ENCODE measurements around the gene FAM8A1. TPM values are rescaled to one million over a fixed set of nuclear protein-coding genes. Genes with fewer than 3 reads are reported as not detected.
A peak's percentile ranks its signal among the peaks of the same experiment; 100 is the strongest.

The FAM8A1 gene
- total RNA-seq, 1 donor = 29.7 TPM

GRCh38 chr6:17601386-17601703 lies 1.2 kb downstream of the FAM8A1 start:
- Histone ChIP-seq H3K4me3 (ENCODE audit: insufficient read depth, low read length) (peak overlapping the region; percentile 90), H3K4me1 (ENCODE audit: insufficient read depth, low read length) (peaks cover 4% of the 10 kb centered on the region), H3K9me3 (ENCODE audit: low read depth, low read length) (no peaks in the 10 kb centered on the region), H3K4me2 (ENCODE audit: insufficient read depth, low read length) (peak overlapping the region; percentile 98), H2AFZ (ENCODE audit: low read length) (peak overlapping the region; percentile 88), H3K79me2 (ENCODE audit: insufficient read depth, low read length) (peaks cover 17% of the 10 kb centered on the region), H3K27ac (ENCODE audit: low read depth, low read length) (peak overlapping the region; percentile 54), H3K27me3 (ENCODE audit: insufficient read depth, low read length) (no peaks in the 10 kb centered on the region), H3K36me3 (ENCODE audit: insufficient read depth, low read length) (peaks cover 13% of the 10 kb centered on the region), H4K20me1 (ENCODE audit: insufficient read depth, low read length) (no peaks in the 10 kb centered on the region)
- DNase-seq (ENCODE audit: insufficient read length, low spot score, missing footprints) = peak; percentile 52
- no peak for TF ChIP-seq CTCF (IDR thresholded peaks at IDR 0.05; ENCODE audit: extremely low read depth, low read depth, low read length)

GRCh38 chr6:17602888-17603287 lies 2.8 kb downstream of the FAM8A1 start:
- H3K4me1 ChIP-seq (ENCODE audit: insufficient read depth, low read length) = peaks cover 4% of the 10 kb centered on the region
- no peaks in the 10 kb centered on the region for H4K20me1 ChIP-seq (ENCODE audit: insufficient read depth, low read length)
- no peaks in the 10 kb centered on the region for H3K27me3 ChIP-seq (ENCODE audit: insufficient read depth, low read length)
- H3K27ac ChIP-seq (ENCODE audit: low read depth, low read length) = no peak overlapping the region
- no peak for DNase-seq (ENCODE audit: insufficient read length, low spot score, missing footprints)
- H3K4me3 ChIP-seq (ENCODE audit: insufficient read depth, low read length) = no peak overlapping the region
- no peak overlapping the region for H3K4me2 ChIP-seq (ENCODE audit: insufficient read depth, low read length)
- H3K9me3 ChIP-seq (ENCODE audit: low read depth, low read length) = no peaks in the 10 kb centered on the region
- H3K36me3 ChIP-seq (ENCODE audit: insufficient read depth, low read length) = peaks cover 17% of the 10 kb centered on the region
- no peak overlapping the region for H2AFZ ChIP-seq (ENCODE audit: low read length)
- no peak for TF ChIP-seq CTCF (IDR thresholded peaks at IDR 0.05; ENCODE audit: extremely low read depth, low read depth, low read length)
- H3K79me2 ChIP-seq (ENCODE audit: insufficient read depth, low read length) = peaks cover 17% of the 10 kb centered on the region

- Histone ChIP-seq H3K4me3 (ENCODE audit: insufficient read depth, low read length) (no peak overlapping the region), H3K36me3 (ENCODE audit: insufficient read depth, low read length) (peaks cover 30% of the 10 kb centered on the region), H3K9me3 (ENCODE audit: low read depth, low read length) (no peaks in the 10 kb centered on the region), H3K79me2 (ENCODE audit: insufficient read depth, low read length) (peaks cover 4% of the 10 kb centered on the region), H4K20me1 (ENCODE audit: insufficient read depth, low read length) (no peaks in the 10 kb centered on the region), H3K27me3 (ENCODE audit: insufficient read depth, low read length) (no peaks in the 10 kb centered on the region), H2AFZ (ENCODE audit: low read length) (no peak overlapping the region), H3K4me1 (ENCODE audit: insufficient read depth, low read length) (no peaks in the 10 kb centered on the region), H3K27ac (ENCODE audit: low read depth, low read length) (no peak overlapping the region), H3K4me2 (ENCODE audit: insufficient read depth, low read length) (no peak overlapping the region)
- DNase-seq (ENCODE audit: insufficient read length, low spot score, missing footprints) = no peak
- no peak for TF ChIP-seq CTCF (IDR thresholded peaks at IDR 0.05; ENCODE audit: extremely low read depth, low read depth, low read length)
Observed at GRCh38 chr6:17606606-17607005, 6.5 kb downstream of the FAM8A1 start.

- H3K79me2 ChIP-seq (ENCODE audit: insufficient read depth, low read length) = no peaks in the 10 kb centered on the region
- H3K27me3 ChIP-seq (ENCODE audit: insufficient read depth, low read length) = no peaks in the 10 kb centered on the region
- no peak overlapping the region for H3K4me3 ChIP-seq (ENCODE audit: insufficient read depth, low read length)
- H3K36me3 ChIP-seq (ENCODE audit: insufficient read depth, low read length) = peaks cover 28% of the 10 kb centered on the region
- no peaks in the 10 kb centered on the region for H3K9me3 ChIP-seq (ENCODE audit: low read depth, low read length)
- H4K20me1 ChIP-seq (ENCODE audit: insufficient read depth, low read length) = no peaks in the 10 kb centered on the region
- no peak overlapping the region for H3K27ac ChIP-seq (ENCODE audit: low read depth, low read length)
- no peak overlapping the region for H2AFZ ChIP-seq (ENCODE audit: low read length)
- H3K4me1 ChIP-seq (ENCODE audit: insufficient read depth, low read length) = no peaks in the 10 kb centered on the region
- TF ChIP-seq CTCF (IDR thresholded peaks at IDR 0.05; ENCODE audit: extremely low read depth, low read depth, low read length) = no peak
- no peak overlapping the region for H3K4me2 ChIP-seq (ENCODE audit: insufficient read depth, low read length)
- DNase-seq (ENCODE audit: insufficient read length, low spot score, missing footprints) = no peak
Observed at GRCh38 chr6:17610835-17611234, 10.7 kb downstream of the FAM8A1 start.

All from osteoblast (primary cell).